GM23248 (cell line): ENCODE results near the gene MYO18B. TPM values are rescaled to one million over a fixed set of nuclear protein-coding genes. Genes with fewer than 3 reads are reported as not detected.

Experiments
- DNase-seq: peaks from one replicate; pipeline ENCODE4 v3.0.0-alpha.2; 2015
- H2AFZ ChIP-seq: fragments of 200-600 bp; sonication (generic); 2 replicates; pipeline ENCODE4 v1.6.1; 2016; ENCODE audit warnings: antibody characterized with exemption
- H3F3A ChIP-seq: fragments of 200-600 bp; sonication (generic); 2 replicates; pipeline ENCODE4 v1.6.1; 2016; ENCODE audit warnings: mild to moderate bottlenecking, antibody characterized with exemption, mixed run types; ENCODE audit not compliant: insufficient read depth
- H3K27ac ChIP-seq: fragments of 200-600 bp; sonication (generic); 2 replicates; pipeline ENCODE4 v1.5.1; 2016; ENCODE audit warnings: mild to moderate bottlenecking
- H3K27me3 ChIP-seq: fragments of 200-600 bp; sonication (generic); replicated peaks from 2 replicates; pipeline ENCODE4 v1.6.1; 2016; ENCODE audit warnings: mild to moderate bottlenecking; ENCODE audit not compliant: insufficient read depth
- H3K36me3 ChIP-seq: fragments of 200-600 bp; sonication (generic); 2 replicates; pipeline ENCODE4 v1.6.1; 2016; ENCODE audit warnings: low read depth, mild to moderate bottlenecking
- H3K4me1 ChIP-seq: fragments of 200-600 bp; sonication (generic); 2 replicates; pipeline ENCODE4 v1.6.1; 2016; ENCODE audit warnings: mild to moderate bottlenecking; ENCODE audit not compliant: insufficient read depth
- H3K4me2 ChIP-seq: fragments of 200-600 bp; sonication (generic); one replicate; pipeline ENCODE4 v1.6.1; 2016; ENCODE audit warnings: mild to moderate bottlenecking; ENCODE audit not compliant: unreplicated experiment
- H3K4me3 ChIP-seq: fragments of 200-600 bp; sonication (generic); 2 replicates; pipeline ENCODE4 v1.5.1; 2016; ENCODE audit warnings: mild to moderate bottlenecking
- H3K79me2 ChIP-seq: fragments of 200-600 bp; sonication (generic); 2 replicates; pipeline ENCODE4 v1.6.1; 2016; ENCODE audit warnings: mild to moderate bottlenecking; ENCODE audit not compliant: insufficient read depth
- H3K9ac ChIP-seq: fragments of 200-600 bp; sonication (generic); 2 replicates; pipeline ENCODE4 v1.6.1; 2016; ENCODE audit warnings: mild to moderate bottlenecking
- H3K9me2 ChIP-seq: fragments of 200-600 bp; sonication (generic); 2 replicates; pipeline ENCODE4 v1.6.1; 2016; ENCODE audit warnings: mixed run types, mild to moderate bottlenecking, moderate library complexity; ENCODE audit not compliant: insufficient read depth
- H3K9me3 ChIP-seq: fragments of 200-600 bp; sonication (generic); one replicate; pipeline ENCODE4 v1.6.1; 2017; ENCODE audit warnings: low read depth
- H4K20me1 ChIP-seq: fragments of 200-600 bp; sonication (generic); 2 replicates; pipeline ENCODE4 v1.6.0; 2016; ENCODE audit not compliant: insufficient read depth
- EZH2 ChIP-seq: fragments of 200-600 bp; sonication (generic); IDR thresholded peaks from 2 replicates; pipeline ENCODE4 v1.6.1; 2018; ENCODE audit warnings: antibody characterized with exemption, mild to moderate bottlenecking; ENCODE audit not compliant: insufficient read depth, poor library complexity, severe bottlenecking
- EZH2phosphoT487 ChIP-seq: fragments of 200-600 bp; sonication (generic); IDR thresholded peaks from 2 replicates; pipeline ENCODE4 v1.6.1; 2018; ENCODE audit warnings: antibody characterized with exemption, moderate library complexity, mild to moderate bottlenecking, low read depth; ENCODE audit not compliant: insufficient read depth
- WGBS, 2 experiments: methylation state at CpG; one replicate each; pipeline ENCODE4 v1.1.6; 2015 to 2017; ENCODE audit warnings: low lambda C conversion rate in 2 of 2, low coverage in 1 of 2; ENCODE audit errors: missing lambda C conversion rate in 2 of 2; 5-methylcytosine and 5-hydroxymethylcytosine counted together
- in situ Hi-C: fragments of 300-500 bp; cut with MboI; formaldehyde crosslinking; loops from 2 replicates; pipeline ENCODE4 v1.15.0; 2020
- polyA plus RNA-seq: library from polyadenylated mRNA; unstranded; fragments of >200 nt; fragmentation: Nextera tagmentation; extraction: Ambion mirVana; gene quantifications from 2 replicates; pipeline ENCODE4 v1.2.1, GENCODE V29; 2016
- total RNA-seq: library from RNA; depleted of rRNA; stranded (reverse); fragments of >200 nt; shearing (Covaris generic); gene quantifications from 2 replicates; pipeline ENCODE4 v1.2.3, GENCODE V29; 2014

MYO18B gene
- total and polyA plus RNA-seq, 2 experiments from 2014 or later = not detected

DNA sequence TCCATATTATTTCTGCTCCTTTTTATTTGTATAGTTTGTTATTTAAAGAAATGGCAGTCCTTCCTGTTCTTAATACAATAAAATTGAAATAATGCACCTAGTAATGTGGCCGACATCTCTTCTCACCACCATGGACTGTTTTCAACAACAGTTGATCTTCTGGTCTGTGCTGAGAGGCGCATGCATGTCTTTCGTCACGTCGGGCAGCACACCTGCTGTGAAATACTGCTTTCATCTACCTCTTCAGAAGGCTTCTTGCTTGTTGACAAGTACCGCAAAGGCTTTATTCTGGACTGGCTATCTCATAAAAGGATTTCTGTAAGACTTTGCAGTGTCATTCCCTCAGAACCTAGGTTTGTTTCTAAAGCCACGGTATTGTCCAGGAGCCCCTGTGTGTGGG lies 13.9 kb upstream of the MYO18B start:
- Histone ChIP-seq H2AFZ (no peak overlapping the region), H3K4me1 (no peaks in the 10 kb centered on the region), H3F3A (no peaks in the 10 kb centered on the region), H3K4me2 (no peak overlapping the region), H3K9me2 (no peaks in the 10 kb centered on the region), H3K27me3 (0 out of 2 replicates have a peak, but pooled peaks cover 3% of the 10 kb centered on the region), H4K20me1 (no peaks in the 10 kb centered on the region), H3K36me3 (no peaks in the 10 kb centered on the region), H3K9me3 (no peaks in the 10 kb centered on the region), H3K9ac (no peak overlapping the region), H3K4me3 (no peak overlapping the region), H3K79me2 (no peaks in the 10 kb centered on the region), H3K27ac (no peak overlapping the region)
- TF ChIP-seq EZH2phosphoT487 (no peak), EZH2 (no peak)
- 74 to 79% methylated on average over 7 of the region's 7 CpGs for WGBS, 2 experiments
- DNase-seq = no peak
- in situ Hi-C loops = no loop called here

DNA sequence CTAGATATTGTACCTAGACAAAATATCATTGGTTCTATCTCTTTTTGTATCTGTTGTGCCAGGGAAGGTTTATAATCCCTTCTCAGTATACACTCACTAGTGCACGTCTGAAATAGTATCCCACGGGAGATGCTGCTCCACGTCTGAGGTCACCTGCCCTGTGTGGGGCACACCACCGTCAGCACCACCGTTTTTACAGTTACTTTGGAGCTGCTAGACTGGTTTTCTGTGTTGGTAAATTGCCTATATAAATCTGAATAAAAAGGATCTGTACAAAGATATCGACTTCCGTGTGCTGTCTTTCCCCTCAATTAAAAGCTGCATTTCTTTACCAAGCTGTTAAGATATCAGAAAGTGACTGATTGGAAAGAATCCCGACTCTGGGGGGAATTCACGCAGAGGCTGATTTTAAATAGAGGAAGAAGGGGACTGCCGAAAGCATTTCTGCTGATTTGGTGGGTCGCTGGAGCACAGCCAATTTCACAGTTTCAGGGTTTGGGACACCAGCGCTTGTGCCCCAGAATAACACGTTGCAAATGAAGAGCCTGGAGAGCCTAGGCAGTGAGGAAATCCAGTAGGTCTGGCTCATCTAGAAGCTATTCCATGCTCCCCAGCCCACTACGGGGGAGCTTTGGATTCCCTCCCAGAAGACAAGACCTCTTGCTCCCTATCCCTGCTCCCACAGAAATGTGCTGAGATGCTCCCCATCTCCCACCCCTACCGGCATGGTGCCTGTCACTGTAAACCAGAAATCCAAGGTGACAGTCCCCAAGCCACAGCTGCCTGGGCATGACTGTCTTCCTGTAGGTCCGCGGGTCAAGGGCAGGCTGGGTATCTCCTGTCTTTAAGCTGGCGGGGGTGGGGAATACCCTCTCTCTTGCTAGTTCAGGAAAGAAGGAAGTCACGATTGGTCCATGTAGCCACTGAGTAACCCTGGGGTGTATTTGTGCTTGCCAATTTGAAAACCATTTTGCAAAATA lies 12.7 kb upstream of the MYO18B start:
- Histone ChIP-seq H3K9ac (no peak overlapping the region), H4K20me1 (no peaks in the 10 kb centered on the region), H3K4me3 (no peak overlapping the region), H3K79me2 (no peaks in the 10 kb centered on the region), H3K9me3 (no peaks in the 10 kb centered on the region), H3K27ac (no peak overlapping the region), H3K27me3 (0 out of 2 replicates have a peak, but pooled peaks cover 3% of the 10 kb centered on the region), H3K36me3 (no peaks in the 10 kb centered on the region), H3K4me1 (no peaks in the 10 kb centered on the region), H3K9me2 (no peaks in the 10 kb centered on the region), H2AFZ (no peak overlapping the region), H3F3A (no peaks in the 10 kb centered on the region), H3K4me2 (no peak overlapping the region)
- DNase-seq = no peak
- in situ Hi-C loops = no loop called here
- 65 to 69% methylated on average over 19 of the region's 19 CpGs for WGBS, 2 experiments
- no peak for TF ChIP-seq EZH2phosphoT487
- TF ChIP-seq EZH2 = no peak

DNA sequence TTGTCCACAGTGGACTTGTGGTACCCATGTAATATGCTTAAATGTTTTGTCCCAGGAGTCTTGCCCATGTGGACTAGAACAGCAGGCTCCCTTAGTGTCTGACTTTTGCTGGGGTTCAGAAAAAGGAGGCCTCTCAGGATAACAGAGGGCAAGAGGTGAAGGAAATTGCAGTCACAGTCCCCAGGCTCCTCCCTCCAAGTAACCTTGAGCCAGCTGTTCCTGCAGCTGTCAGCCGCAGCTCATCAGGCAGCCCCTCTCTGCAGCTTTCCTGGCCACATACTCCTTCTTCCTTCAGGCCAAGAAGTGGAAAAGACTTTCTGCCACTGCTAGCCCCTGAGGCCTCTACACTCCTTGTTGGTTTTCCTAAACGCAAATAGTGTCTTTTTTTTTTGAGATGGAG lies 6.3 kb upstream of the MYO18B start:
- no peaks in the 10 kb centered on the region for H3K27me3 ChIP-seq
- H3F3A ChIP-seq = no peaks in the 10 kb centered on the region
- no peaks in the 10 kb centered on the region for H3K4me1 ChIP-seq
- no peak for DNase-seq
- no peaks in the 10 kb centered on the region for H4K20me1 ChIP-seq
- no peak overlapping the region for H2AFZ ChIP-seq
- H3K79me2 ChIP-seq = no peaks in the 10 kb centered on the region
- no peak overlapping the region for H3K27ac ChIP-seq
- no peak overlapping the region for H3K4me3 ChIP-seq
- no peak overlapping the region for H3K4me2 ChIP-seq
- no peaks in the 10 kb centered on the region for H3K36me3 ChIP-seq
- in situ Hi-C loops = no loop called here
- no peaks in the 10 kb centered on the region for H3K9me2 ChIP-seq
- H3K9ac ChIP-seq = no peak overlapping the region
- no peaks in the 10 kb centered on the region for H3K9me3 ChIP-seq
- WGBS, 2 experiments = 43 to 44% methylated on average over 2 of the region's 2 CpGs
- TF ChIP-seq EZH2 = no peak
- TF ChIP-seq EZH2phosphoT487 = no peak

DNA sequence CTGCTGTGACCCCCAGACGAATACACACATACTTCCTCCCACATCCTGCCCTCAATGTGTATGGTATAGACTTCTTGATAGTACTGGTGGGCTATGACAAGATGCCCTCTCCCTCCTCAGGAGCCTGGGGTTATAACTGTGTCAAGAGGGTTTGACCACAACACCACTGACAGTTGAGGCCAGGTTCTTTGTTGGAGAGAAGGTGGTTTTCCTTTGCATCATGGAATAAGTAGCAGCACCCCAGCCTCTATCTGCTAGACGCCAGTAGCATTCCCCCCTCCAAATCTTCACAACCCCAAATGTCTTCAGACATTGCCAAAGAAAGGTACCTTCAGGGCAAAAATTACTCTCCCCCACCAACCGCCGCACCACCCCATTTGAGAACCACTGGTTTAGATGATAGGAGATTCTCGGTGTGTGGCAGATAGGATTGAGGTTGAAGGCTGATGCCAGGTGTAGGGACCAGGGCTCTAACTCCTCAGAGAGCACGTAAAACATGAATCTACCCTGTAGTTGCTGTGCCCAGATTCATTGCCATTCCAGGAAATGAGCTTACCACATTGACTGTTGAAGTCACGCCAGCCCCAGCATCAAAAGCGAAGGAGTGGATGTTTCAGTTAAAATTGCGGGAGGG lies 5.5 kb upstream of the MYO18B start:
- 60 to 62% methylated on average over 9 of the region's 9 CpGs for WGBS, 2 experiments
- H3K27me3 ChIP-seq = no peaks in the 10 kb centered on the region
- no peak overlapping the region for H3K9ac ChIP-seq
- no peak overlapping the region for H3K27ac ChIP-seq
- H3K36me3 ChIP-seq = no peaks in the 10 kb centered on the region
- H3K79me2 ChIP-seq = no peaks in the 10 kb centered on the region
- no peak overlapping the region for H2AFZ ChIP-seq
- no peaks in the 10 kb centered on the region for H3K9me3 ChIP-seq
- H3F3A ChIP-seq = no peaks in the 10 kb centered on the region
- no peak overlapping the region for H3K4me3 ChIP-seq
- TF ChIP-seq EZH2phosphoT487 (no peak), EZH2 (no peak)
- in situ Hi-C loops = no loop called here
- DNase-seq = no peak
- H4K20me1 ChIP-seq = no peaks in the 10 kb centered on the region
- H3K4me2 ChIP-seq = no peak overlapping the region
- H3K9me2 ChIP-seq = no peaks in the 10 kb centered on the region
- no peaks in the 10 kb centered on the region for H3K4me1 ChIP-seq
